HepG2 (cell line): ENCODE results near the gene TMEM204. TPM values are rescaled to one million over a fixed set of nuclear protein-coding genes. Genes with fewer than 3 reads are reported as not detected.

ENCODE experiments used
- HNRNPK ChIP-seq: fragments of 200-400 bp; formaldehyde crosslinking; IDR thresholded peaks from 2 replicates; pipeline ENCODE4 v1.6.1; 2018; ENCODE audit warnings: low read length, low read depth, moderate library complexity, mild to moderate bottlenecking; ENCODE audit not compliant: poor library complexity, severe bottlenecking
- HNRNPL ChIP-seq: fragments of 200-400 bp; formaldehyde crosslinking; IDR thresholded peaks from 2 replicates; pipeline ENCODE4 v1.6.1; 2017; ENCODE audit warnings: mild to moderate bottlenecking, low read depth, low read length
- IKZF4 ChIP-seq: sonication (generic); formaldehyde crosslinking; IDR thresholded peaks from 2 replicates; pipeline ENCODE4 v1.5.1; 2020; ENCODE audit warnings: borderline replicate concordance, mild to moderate bottlenecking, low read depth, missing genetic modification reagents; ENCODE audit errors: not compliant biosample characterization
- MAZ ChIP-seq, 2 experiments: sonication (generic) in 1 of 2; formaldehyde crosslinking in 1 of 2; IDR thresholded peaks; 2 replicates each; pipeline versions ENCODE4 v1.5.0 to v1.6.1; 2012 to 2020; ENCODE audit warnings: low read depth in 2 of 2, mild to moderate bottlenecking in 2 of 2, borderline replicate concordance in 1 of 2, improper control_type of control experiment in 1 of 2, low read length in 1 of 2, missing genetic modification reagents in 1 of 2, moderate library complexity in 1 of 2
- MEF2D ChIP-seq: sonication (generic); formaldehyde crosslinking; IDR thresholded peaks from 2 replicates; pipeline ENCODE4 v1.5.1; 2020; ENCODE audit warnings: mild to moderate bottlenecking, missing genetic modification reagents
- MTA3 ChIP-seq: sonication (generic); formaldehyde crosslinking; IDR thresholded peaks from 2 replicates; pipeline ENCODE4 v1.4.0; 2020; ENCODE audit warnings: missing genetic modification reagents
- PAWR ChIP-seq: sonication (generic); formaldehyde crosslinking; IDR thresholded peaks from 2 replicates; pipeline ENCODE4 v1.4.0; 2020; ENCODE audit warnings: missing genetic modification reagents, mild to moderate bottlenecking, borderline replicate concordance
- RXRB ChIP-seq: IDR thresholded peaks from 2 replicates; pipeline ENCODE4 v1.6.1; 2016; ENCODE audit warnings: borderline replicate concordance, missing genetic modification reagents, missing compliant biosample characterization
- TGIF2 ChIP-seq: IDR thresholded peaks from 2 replicates; pipeline ENCODE4 v1.6.1; 2016; ENCODE audit warnings: control low read depth, missing compliant biosample characterization
- ZFX ChIP-seq: sonication (generic); formaldehyde crosslinking; IDR thresholded peaks from 2 replicates; pipeline ENCODE4 v1.4.0; 2020; ENCODE audit warnings: mild to moderate bottlenecking, low read depth, missing genetic modification reagents, moderate library complexity
- ZNF256 ChIP-seq: sonication (generic); formaldehyde crosslinking; conservative IDR thresholded peaks from 2 replicates; pipeline ENCODE4 v1.4.0; 2020; ENCODE audit warnings: missing genetic modification reagents
- ZNF333 ChIP-seq: sonication (generic); formaldehyde crosslinking; IDR thresholded peaks from 2 replicates; pipeline ENCODE4 v1.4.0; 2020; ENCODE audit warnings: mild to moderate bottlenecking, missing genetic modification reagents, borderline replicate concordance
- ZNF589 ChIP-seq: sonication (generic); formaldehyde crosslinking; conservative IDR thresholded peaks from 2 replicates; pipeline ENCODE4 v1.8.0; 2022; ENCODE audit warnings: mild to moderate bottlenecking, moderate library complexity, missing genetic modification reagents
- ZNF788 ChIP-seq: sonication (generic); formaldehyde crosslinking; IDR thresholded peaks from 2 replicates; pipeline ENCODE4 v1.5.0; 2020; ENCODE audit warnings: mild to moderate bottlenecking, missing genetic modification reagents, borderline replicate concordance
- ZNF891 ChIP-seq: sonication (generic); formaldehyde crosslinking; IDR thresholded peaks from 2 replicates; pipeline ENCODE4 v1.5.0; 2020; ENCODE audit warnings: mild to moderate bottlenecking, missing genetic modification reagents
- polyA plus RNA-seq, 8 experiments: library from polyadenylated mRNA; depleted of rRNA in 3 of 8; stranded (reverse) in 7 of 8; unstranded in 1 of 8; fragments of >200 nt; fragmentation: Illumina TruSeq in 4 of 8; extraction: Trizol in 4 of 8; gene quantifications; 2 replicates each; pipeline versions ENCODE4 v1.2.1 to v1.2.3, GENCODE V29; 2011 to 2016; ENCODE audit warnings: low read depth in 4 of 8, missing spikeins in 1 of 8, mixed read lengths in 1 of 8; ENCODE audit not compliant: insufficient read depth in 1 of 8
- total RNA-seq, 5 experiments: library from RNA; depleted of rRNA; stranded (reverse); fragments of >200 nt; fragmentation: Illumina TruSeq; extraction: Trizol; gene quantifications; 2 replicates each; pipeline ENCODE4 v1.2.3, GENCODE V29; 2016; ENCODE audit warnings: low read depth in 1 of 5
- TF ChIP-seq, protein P1 (sequence below): sonication (generic); formaldehyde crosslinking; IDR thresholded peaks from 2 replicates; pipeline ENCODE4 v1.5.0; 2020; ENCODE audit warnings: mild to moderate bottlenecking, missing genetic modification reagents
- TF ChIP-seq, protein P2 (sequence below): sonication (generic); formaldehyde crosslinking; IDR thresholded peaks from 2 replicates; pipeline ENCODE4 v1.9.0; 2021; ENCODE audit warnings: missing genetic modification reagents, borderline replicate concordance
- TF ChIP-seq, protein P3 (sequence below): sonication (generic); formaldehyde crosslinking; IDR thresholded peaks from 2 replicates; pipeline ENCODE4 v1.4.0; 2020; ENCODE audit warnings: missing genetic modification reagents, borderline replicate concordance

The TMEM204 gene
- total and polyA plus RNA-seq, 2 of the 13 experiments (the other 11 are each of a cell fraction or from before 2014, with no cell fraction given): not detected

DNA sequence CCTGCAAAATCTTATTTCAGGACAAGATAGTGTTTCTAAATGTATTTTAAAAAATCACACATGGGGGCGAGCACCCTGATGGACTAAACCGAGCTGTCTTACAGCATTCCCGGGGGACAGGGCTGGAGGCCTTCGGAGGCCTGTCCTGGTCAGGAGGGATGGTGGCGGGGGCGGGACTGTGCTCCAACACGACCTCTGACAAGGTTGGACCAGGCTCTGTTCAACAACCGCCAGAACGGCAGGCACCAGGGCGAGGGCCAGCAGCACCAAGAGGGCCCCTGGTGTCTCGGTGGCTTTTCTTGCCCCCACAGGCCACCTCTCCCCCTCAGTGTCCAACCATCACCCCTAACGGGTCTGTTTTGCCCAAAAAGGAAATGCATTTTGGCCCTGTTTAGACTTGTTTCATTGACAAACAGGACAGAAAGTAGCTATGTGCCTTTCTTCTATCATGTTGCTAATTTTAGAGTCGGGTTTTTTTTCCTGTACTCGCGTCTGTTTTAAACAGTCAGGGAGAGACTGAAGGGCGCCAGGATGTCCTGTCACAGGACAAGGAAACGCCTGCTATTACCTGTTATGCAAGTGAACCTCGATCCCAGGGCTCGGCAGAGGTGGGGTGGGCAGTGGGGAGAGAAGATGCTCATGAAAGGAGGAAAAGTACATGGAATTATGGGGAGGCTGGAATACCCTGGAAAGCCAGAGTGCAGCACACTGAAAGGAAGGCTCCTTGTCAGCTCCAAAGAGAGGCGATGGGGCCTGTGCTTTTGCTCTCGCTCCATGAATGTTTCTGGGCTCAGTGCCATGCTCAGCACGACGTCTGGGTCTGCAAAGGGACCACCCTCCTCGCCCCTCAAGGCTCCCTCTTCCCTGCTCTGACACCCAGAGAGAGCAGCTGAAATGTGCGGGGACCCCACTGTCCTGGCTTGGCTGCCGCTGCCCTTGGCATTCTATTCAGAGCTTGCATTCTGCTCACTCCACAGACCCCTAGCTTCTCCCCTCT is 11.9 kb downstream of the TMEM204 start (continued):
- TF ChIP-seq RXRB: peak; percentile 32; the same call in 1 of the 2 replicates
- TF ChIP-seq MTA3 (CRISPR knock-in tag): no peak
- TF ChIP-seq, protein P1, sequence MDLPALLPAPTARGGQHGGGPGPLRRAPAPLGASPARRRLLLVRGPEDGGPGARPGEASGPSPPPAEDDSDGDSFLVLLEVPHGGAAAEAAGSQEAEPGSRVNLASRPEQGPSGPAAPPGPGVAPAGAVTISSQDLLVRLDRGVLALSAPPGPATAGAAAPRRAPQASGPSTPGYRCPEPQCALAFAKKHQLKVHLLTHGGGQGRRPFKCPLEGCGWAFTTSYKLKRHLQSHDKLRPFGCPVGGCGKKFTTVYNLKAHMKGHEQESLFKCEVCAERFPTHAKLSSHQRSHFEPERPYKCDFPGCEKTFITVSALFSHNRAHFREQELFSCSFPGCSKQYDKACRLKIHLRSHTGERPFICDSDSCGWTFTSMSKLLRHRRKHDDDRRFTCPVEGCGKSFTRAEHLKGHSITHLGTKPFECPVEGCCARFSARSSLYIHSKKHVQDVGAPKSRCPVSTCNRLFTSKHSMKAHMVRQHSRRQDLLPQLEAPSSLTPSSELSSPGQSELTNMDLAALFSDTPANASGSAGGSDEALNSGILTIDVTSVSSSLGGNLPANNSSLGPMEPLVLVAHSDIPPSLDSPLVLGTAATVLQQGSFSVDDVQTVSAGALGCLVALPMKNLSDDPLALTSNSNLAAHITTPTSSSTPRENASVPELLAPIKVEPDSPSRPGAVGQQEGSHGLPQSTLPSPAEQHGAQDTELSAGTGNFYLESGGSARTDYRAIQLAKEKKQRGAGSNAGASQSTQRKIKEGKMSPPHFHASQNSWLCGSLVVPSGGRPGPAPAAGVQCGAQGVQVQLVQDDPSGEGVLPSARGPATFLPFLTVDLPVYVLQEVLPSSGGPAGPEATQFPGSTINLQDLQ (CRISPR knock-in tag): no peak
- TF ChIP-seq MAZ (IDR thresholded peaks at IDR 0.05; ENCODE audit: borderline replicate concordance, low read depth, low read length): no peak
- no peak for TF ChIP-seq MAZ (CRISPR knock-in tag; IDR thresholded peaks at IDR 0.05; ENCODE audit: low read depth)
- TF ChIP-seq IKZF4 (CRISPR knock-in tag): no peak
- peak; percentile 40; the same call in 1 of the 2 replicates for TF ChIP-seq TGIF2 (CRISPR knock-in tag)
- TF ChIP-seq ZNF788 (CRISPR knock-in tag): no peak
- no peak for TF ChIP-seq ZNF589 (CRISPR knock-in tag)
- TF ChIP-seq, protein P2, sequence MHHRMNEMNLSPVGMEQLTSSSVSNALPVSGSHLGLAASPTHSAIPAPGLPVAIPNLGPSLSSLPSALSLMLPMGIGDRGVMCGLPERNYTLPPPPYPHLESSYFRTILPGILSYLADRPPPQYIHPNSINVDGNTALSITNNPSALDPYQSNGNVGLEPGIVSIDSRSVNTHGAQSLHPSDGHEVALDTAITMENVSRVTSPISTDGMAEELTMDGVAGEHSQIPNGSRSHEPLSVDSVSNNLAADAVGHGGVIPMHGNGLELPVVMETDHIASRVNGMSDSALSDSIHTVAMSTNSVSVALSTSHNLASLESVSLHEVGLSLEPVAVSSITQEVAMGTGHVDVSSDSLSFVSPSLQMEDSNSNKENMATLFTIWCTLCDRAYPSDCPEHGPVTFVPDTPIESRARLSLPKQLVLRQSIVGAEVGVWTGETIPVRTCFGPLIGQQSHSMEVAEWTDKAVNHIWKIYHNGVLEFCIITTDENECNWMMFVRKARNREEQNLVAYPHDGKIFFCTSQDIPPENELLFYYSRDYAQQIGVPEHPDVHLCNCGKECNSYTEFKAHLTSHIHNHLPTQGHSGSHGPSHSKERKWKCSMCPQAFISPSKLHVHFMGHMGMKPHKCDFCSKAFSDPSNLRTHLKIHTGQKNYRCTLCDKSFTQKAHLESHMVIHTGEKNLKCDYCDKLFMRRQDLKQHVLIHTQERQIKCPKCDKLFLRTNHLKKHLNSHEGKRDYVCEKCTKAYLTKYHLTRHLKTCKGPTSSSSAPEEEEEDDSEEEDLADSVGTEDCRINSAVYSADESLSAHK (CRISPR knock-in tag): no peak
- no peak for TF ChIP-seq PAWR (CRISPR knock-in tag)
- no peak for TF ChIP-seq ZNF256 (CRISPR knock-in tag)
- no peak for TF ChIP-seq HNRNPK
- no peak for TF ChIP-seq HNRNPL
- TF ChIP-seq, protein P3, sequence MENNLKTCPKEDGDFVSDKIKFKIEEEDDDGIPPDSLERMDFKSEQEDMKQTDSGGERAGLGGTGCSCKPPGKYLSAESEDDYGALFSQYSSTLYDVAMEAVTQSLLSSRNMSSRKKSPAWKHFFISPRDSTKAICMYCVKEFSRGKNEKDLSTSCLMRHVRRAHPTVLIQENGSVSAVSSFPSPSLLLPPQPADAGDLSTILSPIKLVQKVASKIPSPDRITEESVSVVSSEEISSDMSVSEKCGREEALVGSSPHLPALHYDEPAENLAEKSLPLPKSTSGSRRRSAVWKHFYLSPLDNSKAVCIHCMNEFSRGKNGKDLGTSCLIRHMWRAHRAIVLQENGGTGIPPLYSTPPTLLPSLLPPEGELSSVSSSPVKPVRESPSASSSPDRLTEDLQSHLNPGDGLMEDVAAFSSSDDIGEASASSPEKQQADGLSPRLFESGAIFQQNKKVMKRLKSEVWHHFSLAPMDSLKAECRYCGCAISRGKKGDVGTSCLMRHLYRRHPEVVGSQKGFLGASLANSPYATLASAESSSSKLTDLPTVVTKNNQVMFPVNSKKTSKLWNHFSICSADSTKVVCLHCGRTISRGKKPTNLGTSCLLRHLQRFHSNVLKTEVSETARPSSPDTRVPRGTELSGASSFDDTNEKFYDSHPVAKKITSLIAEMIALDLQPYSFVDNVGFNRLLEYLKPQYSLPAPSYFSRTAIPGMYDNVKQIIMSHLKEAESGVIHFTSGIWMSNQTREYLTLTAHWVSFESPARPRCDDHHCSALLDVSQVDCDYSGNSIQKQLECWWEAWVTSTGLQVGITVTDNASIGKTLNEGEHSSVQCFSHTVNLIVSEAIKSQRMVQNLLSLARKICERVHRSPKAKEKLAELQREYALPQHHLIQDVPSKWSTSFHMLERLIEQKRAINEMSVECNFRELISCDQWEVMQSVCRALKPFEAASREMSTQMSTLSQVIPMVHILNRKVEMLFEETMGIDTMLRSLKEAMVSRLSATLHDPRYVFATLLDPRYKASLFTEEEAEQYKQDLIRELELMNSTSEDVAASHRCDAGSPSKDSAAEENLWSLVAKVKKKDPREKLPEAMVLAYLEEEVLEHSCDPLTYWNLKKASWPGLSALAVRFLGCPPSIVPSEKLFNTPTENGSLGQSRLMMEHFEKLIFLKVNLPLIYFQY (CRISPR knock-in tag): no peak
- TF ChIP-seq ZNF891 (CRISPR knock-in tag): no peak
- TF ChIP-seq ZFX (CRISPR knock-in tag): peak; percentile 51
- peak; percentile 98 for TF ChIP-seq MEF2D (CRISPR knock-in tag)
- no peak for TF ChIP-seq ZNF333 (CRISPR knock-in tag)
